ENCODE data around the gene GANAB. TPM values are rescaled to one million over a fixed set of nuclear protein-coding genes. Genes with fewer than 3 reads are reported as not detected.
A peak's percentile ranks its signal among the peaks of the same experiment; 100 is the strongest.

Gene GANAB
- polyA plus RNA-seq, 3 donors: 99.7 to 116 (median 109) TPM

- intact Hi-C loops (cut with micrococcal nuclease): loop anchor here in 1 of 2 donors (5.0 kb wide), 1 partner anchor 290 kb away; no protein-coding TSS in a partner anchor
- Histone ChIP-seq H4K20me1 (ENCODE audit: insufficient read depth, low read length) (no peaks in the 10 kb centered on the region), H3K4me1 (ENCODE audit: control insufficient read depth in 1 of 2, insufficient read depth in 2 of 2, low read length in 2 of 2) (peaks cover 5 to 8% of the 10 kb centered on the region in 2 donors), H3K4me2 (replicated peaks; ENCODE audit: extremely low read depth, low read length, poor library complexity, severe bottlenecking) (peak overlapping the region; percentile 58), H3K27ac (ENCODE audit: low read depth in 1 of 2, low read length in 2 of 2) (no peak overlapping the region), H3K36me3 (replicated peaks in 1 of 2; ENCODE audit: control insufficient read depth in 1 of 2, insufficient read depth in 2 of 2, low read length in 2 of 2) (peaks cover 26 to 32% of the 10 kb centered on the region in 2 donors), H3K9ac (ENCODE audit: insufficient read depth, low read length, poor library complexity, severe bottlenecking) (peak overlapping the region; percentile 36), H3K27me3 (ENCODE audit: control insufficient read depth in 2 of 2, insufficient read depth in 2 of 2, low read length in 2 of 2) (peaks cover 9 to 26% of the 10 kb centered on the region in 2 donors), H3K9me3 (replicated peaks in 1 of 2; ENCODE audit: control insufficient read depth in 1 of 2, insufficient read depth in 1 of 2, low read length in 2 of 2) (no peaks in the 10 kb centered on the region), H2AFZ (ENCODE audit: insufficient read depth, low read depth, low read length, poor library complexity, severe bottlenecking) (peak overlapping the region; percentile 72), H3K4me3 (replicated peaks in 1 of 3; ENCODE audit: low read depth in 2 of 3, low read length in 3 of 3) (no peak overlapping the region), H3K79me2 (ENCODE audit: insufficient read depth, low read length) (no peaks in the 10 kb centered on the region)
- 36% methylated on average over 73 of the region's 74 CpGs for WGBS (ENCODE audit: insufficient coverage)
- Mint-ChIP-seq H3K27me3 (ENCODE audit: low read depth in 3 of 3) (peaks cover 26 to 32% (median 29%) of the 10 kb centered on the region in 3 donors), H3K4me3 (peak overlapping the region; percentile 53 to 80), H3K27ac (no peak overlapping the region), H3K36me3 (peaks cover 37 to 39% of the 10 kb centered on the region in 2 donors), H3K4me1 (peaks cover 5% of the 10 kb centered on the region), H3K9me3 (peaks cover 0 to 4% (median 0%) of the 10 kb centered on the region in 7 donors)
- TF ChIP-seq CTCF (IDR thresholded peaks at IDR 0.05): no peak
- no peak for DNase-seq
Measured at GRCh38 chr11:62687508-62688396, 41.3 kb upstream of the GANAB start.

- Mint-ChIP-seq H3K36me3 (peaks cover 6 to 8% of the 10 kb centered on the region in 2 donors), H3K27me3 (ENCODE audit: low read depth in 3 of 3) (peaks cover 10 to 16% (median 13%) of the 10 kb centered on the region in 3 donors), H3K4me3 (no peak overlapping the region), H3K27ac (peak overlapping the region in 1 of 7 donors; percentile 80), H3K9me3 (no peaks in the 10 kb centered on the region), H3K4me1 (peaks cover 18% of the 10 kb centered on the region)
- TF ChIP-seq CTCF (IDR thresholded peaks at IDR 0.05): no peak
- peaks cover 6% of the 10 kb centered on the region for H4K20me1 ChIP-seq (ENCODE audit: insufficient read depth, low read length)
- peaks cover 5% of the 10 kb centered on the region in 2 donors for H3K36me3 ChIP-seq (replicated peaks in 1 of 2; ENCODE audit: control insufficient read depth in 1 of 2, insufficient read depth in 2 of 2, low read length in 2 of 2)
- H3K79me2 ChIP-seq (ENCODE audit: insufficient read depth, low read length): peaks cover 15% of the 10 kb centered on the region
- no peak overlapping the region for H3K27ac ChIP-seq (ENCODE audit: low read depth in 1 of 2, low read length in 2 of 2)
- no peak overlapping the region for H3K9ac ChIP-seq (ENCODE audit: insufficient read depth, low read length, poor library complexity, severe bottlenecking)
- H2AFZ ChIP-seq (ENCODE audit: insufficient read depth, low read depth, low read length, poor library complexity, severe bottlenecking): peak overlapping the region; percentile 13
- 100% methylated on average over 2 of the region's 7 CpGs for WGBS (ENCODE audit: insufficient coverage)
- H3K4me1 ChIP-seq (ENCODE audit: control insufficient read depth in 1 of 2, insufficient read depth in 2 of 2, low read length in 2 of 2): peaks cover 13 to 18% of the 10 kb centered on the region in 2 donors
- H3K4me2 ChIP-seq (replicated peaks; ENCODE audit: extremely low read depth, low read length, poor library complexity, severe bottlenecking): no peak overlapping the region
- H3K9me3 ChIP-seq (replicated peaks in 1 of 2; ENCODE audit: control insufficient read depth in 1 of 2, insufficient read depth in 1 of 2, low read length in 2 of 2): no peaks in the 10 kb centered on the region
- no peak for DNase-seq
- intact Hi-C loops (cut with micrococcal nuclease): no loop called here
- H3K4me3 ChIP-seq (replicated peaks in 1 of 3; ENCODE audit: low read depth in 2 of 3, low read length in 3 of 3): no peak overlapping the region
- H3K27me3 ChIP-seq (ENCODE audit: control insufficient read depth in 2 of 2, insufficient read depth in 2 of 2, low read length in 2 of 2): peaks cover 2 to 10% of the 10 kb centered on the region in 2 donors
Measured at GRCh38 chr11:62682518-62682917, 36.1 kb upstream of the GANAB start.
